ENCODE results near the gene TSPAN31.
A peak's percentile ranks its signal among the peaks of the same experiment; 100 is the strongest.

The TSPAN31 gene

GRCh38 chr12:57755454-57756372 lies 10.9 kb downstream of the TSPAN31 start:
- peaks cover 46% of the 10 kb centered on the region for H3K4me1 ChIP-seq (ENCODE audit: control insufficient read depth, low read length)
- no peak for TF ChIP-seq EZH2phosphoT487 (IDR thresholded peaks at IDR 0.05; ENCODE audit: borderline replicate concordance, low read length)
- TF ChIP-seq CTCF (IDR thresholded peaks at IDR 0.05; ENCODE audit: low read depth, low read length, poor library complexity, severe bottlenecking) = no peak
- no peaks in the 10 kb centered on the region for H3K9me3 ChIP-seq (ENCODE audit: control insufficient read depth, insufficient read depth, low read length)
- peaks cover 57% of the 10 kb centered on the region for H3K36me3 ChIP-seq (ENCODE audit: control insufficient read depth, low read length)
- peaks cover 70% of the 10 kb centered on the region for H3K79me2 ChIP-seq (ENCODE audit: control insufficient read depth, low read length)
- H4K20me1 ChIP-seq (ENCODE audit: control insufficient read depth, insufficient read depth, low read depth, low read length) = peaks cover 13% of the 10 kb centered on the region; the same call in 1 of the 2 replicates
- peak overlapping the region; percentile 88 for H3K4me3 ChIP-seq (ENCODE audit: low read length)
- H3K4me2 ChIP-seq (ENCODE audit: low read length) = peak overlapping the region; percentile 96
- no peaks in the 10 kb centered on the region for H3K9me2 ChIP-seq (replicated peaks; ENCODE audit: control insufficient read depth, low read length)
- peak overlapping the region; percentile 79 for H3K27ac ChIP-seq (ENCODE audit: low read depth, low read length)
- no peaks in the 10 kb centered on the region for H3K27me3 ChIP-seq (ENCODE audit: control insufficient read depth, low read length)
- peaks cover 19% of the 10 kb centered on the region for H3F3A ChIP-seq (ENCODE audit: control insufficient read depth, insufficient read depth)

GRCh38 chr12:57756406-57757341 lies 11.8 kb downstream of the TSPAN31 start:
- H3K27ac ChIP-seq (ENCODE audit: low read depth, low read length) = peak overlapping the region; percentile 79
- TF ChIP-seq CTCF (IDR thresholded peaks at IDR 0.05; ENCODE audit: low read depth, low read length, poor library complexity, severe bottlenecking) = peak; percentile 96
- no peak for TF ChIP-seq EZH2phosphoT487 (IDR thresholded peaks at IDR 0.05; ENCODE audit: borderline replicate concordance, low read length)
- peaks cover 19% of the 10 kb centered on the region for H3F3A ChIP-seq (ENCODE audit: control insufficient read depth, insufficient read depth)
- peaks cover 16% of the 10 kb centered on the region; the same call in 1 of the 2 replicates for H4K20me1 ChIP-seq (ENCODE audit: control insufficient read depth, insufficient read depth, low read depth, low read length)
- H3K4me3 ChIP-seq (ENCODE audit: low read length) = peak overlapping the region; percentile 88
- H3K9me3 ChIP-seq (ENCODE audit: control insufficient read depth, insufficient read depth, low read length) = no peaks in the 10 kb centered on the region
- no peaks in the 10 kb centered on the region for H3K27me3 ChIP-seq (ENCODE audit: control insufficient read depth, low read length)
- peaks cover 55% of the 10 kb centered on the region for H3K36me3 ChIP-seq (ENCODE audit: control insufficient read depth, low read length)
- H3K4me2 ChIP-seq (ENCODE audit: low read length) = peak overlapping the region; percentile 96
- H3K4me1 ChIP-seq (ENCODE audit: control insufficient read depth, low read length) = peaks cover 41% of the 10 kb centered on the region
- H3K79me2 ChIP-seq (ENCODE audit: control insufficient read depth, low read length) = peaks cover 61% of the 10 kb centered on the region
- H3K9me2 ChIP-seq (replicated peaks; ENCODE audit: control insufficient read depth, low read length) = no peaks in the 10 kb centered on the region

- Histone ChIP-seq H3K36me3 (ENCODE audit: control insufficient read depth, low read length) (peaks cover 51% of the 10 kb centered on the region), H3K79me2 (ENCODE audit: control insufficient read depth, low read length) (peaks cover 53% of the 10 kb centered on the region), H3K27ac (ENCODE audit: low read depth, low read length) (no peak overlapping the region), H3K4me1 (ENCODE audit: control insufficient read depth, low read length) (peaks cover 38% of the 10 kb centered on the region), H3K4me3 (ENCODE audit: low read length) (no peak overlapping the region), H3F3A (ENCODE audit: control insufficient read depth, insufficient read depth) (peaks cover 28% of the 10 kb centered on the region), H4K20me1 (ENCODE audit: control insufficient read depth, insufficient read depth, low read depth, low read length) (peaks cover 16% of the 10 kb centered on the region; the same call in 1 of the 2 replicates), H3K9me2 (replicated peaks; ENCODE audit: control insufficient read depth, low read length) (no peaks in the 10 kb centered on the region), H3K4me2 (ENCODE audit: low read length) (no peak overlapping the region), H3K27me3 (ENCODE audit: control insufficient read depth, low read length) (no peaks in the 10 kb centered on the region), H3K9me3 (ENCODE audit: control insufficient read depth, insufficient read depth, low read length) (no peaks in the 10 kb centered on the region)
- TF ChIP-seq CTCF (IDR thresholded peaks at IDR 0.05; ENCODE audit: low read depth, low read length, poor library complexity, severe bottlenecking) (no peak), EZH2phosphoT487 (IDR thresholded peaks at IDR 0.05; ENCODE audit: borderline replicate concordance, low read length) (no peak)
These were observed 12.9 kb downstream of the TSPAN31 start for GRCh38 chr12:57757771-57758170.

Data from DOHH2 (cell line).